H9 (cell line): ENCODE data around the gene SLCO2A1. TPM values are rescaled to one million over a fixed set of nuclear protein-coding genes. Genes with fewer than 3 reads are reported as not detected.

Source experiments
- DNase-seq: peaks from one replicate; pipeline ENCODE4 v3.0.0-alpha.2; 2017
- H2AFZ ChIP-seq: one replicate; pipeline ENCODE4 v1.6.1; 2013; ENCODE audit warnings: mild to moderate bottlenecking, low read length, control low read depth, moderate library complexity
- H2AK5ac ChIP-seq: 2 replicates; pipeline ENCODE4 v1.6.1; 2013; ENCODE audit warnings: low read length, control low read depth, mixed read lengths; ENCODE audit not compliant: insufficient read length
- H2BK120ac ChIP-seq: one replicate; pipeline ENCODE4 v1.6.1; 2013; ENCODE audit warnings: low read depth, mild to moderate bottlenecking, low read length, control low read depth, inconsistent platforms; ENCODE audit not compliant: poor library complexity, severe bottlenecking
- H2BK12ac ChIP-seq: 2 replicates; pipeline ENCODE4 v1.6.1; 2013; ENCODE audit warnings: low read length, control low read depth, mixed read lengths, low read depth; ENCODE audit not compliant: insufficient read length
- H2BK15ac ChIP-seq: 2 replicates; pipeline ENCODE4 v1.6.1; 2013; ENCODE audit warnings: low read depth, low read length, control low read depth
- H2BK20ac ChIP-seq: one replicate; pipeline ENCODE4 v1.6.1; 2013; ENCODE audit warnings: low read depth, mild to moderate bottlenecking, low read length, control low read depth, inconsistent platforms; ENCODE audit not compliant: poor library complexity, severe bottlenecking
- H2BK5ac ChIP-seq: 2 replicates; pipeline ENCODE4 v1.6.1; 2013; ENCODE audit warnings: low read length, control low read depth, mixed read lengths; ENCODE audit not compliant: insufficient read length
- H3K14ac ChIP-seq: 2 replicates; pipeline ENCODE4 v1.6.1; 2013; ENCODE audit warnings: low read length, control low read depth; ENCODE audit not compliant: insufficient read depth
- H3K18ac ChIP-seq: 2 replicates; pipeline ENCODE4 v1.6.1; 2013; ENCODE audit warnings: low read depth, mild to moderate bottlenecking, mixed read lengths, low read length, control low read depth; ENCODE audit not compliant: insufficient read length
- H3K23ac ChIP-seq: 2 replicates; pipeline ENCODE4 v1.6.1; 2013; ENCODE audit warnings: low read length, control low read depth, mixed read lengths, low read depth; ENCODE audit not compliant: insufficient read length
- H3K23me2 ChIP-seq: 2 replicates; pipeline ENCODE4 v1.6.1; 2013; ENCODE audit warnings: low read depth, mild to moderate bottlenecking, mixed read lengths, low read length, control low read depth; ENCODE audit not compliant: insufficient read length, poor library complexity, severe bottlenecking
- H3K27ac ChIP-seq: 2 replicates; pipeline ENCODE4 v1.5.1; 2013; ENCODE audit warnings: low read length, control low read depth, mixed read lengths, low read depth; ENCODE audit not compliant: insufficient read length
- H3K27me3 ChIP-seq: 2 replicates; pipeline ENCODE4 v1.6.1; 2013; ENCODE audit warnings: low read length, control low read depth, inconsistent platforms; ENCODE audit not compliant: insufficient read depth
- H3K4ac ChIP-seq: 2 replicates; pipeline ENCODE4 v1.6.1; 2013; ENCODE audit warnings: low read depth, mild to moderate bottlenecking, control low read depth, inconsistent platforms, low read length, moderate library complexity
- H3K4me1 ChIP-seq: 2 replicates; pipeline ENCODE4 v1.6.1; 2013; ENCODE audit warnings: low read length, control low read depth, inconsistent platforms; ENCODE audit not compliant: insufficient read depth
- H3K4me2 ChIP-seq: 2 replicates; pipeline ENCODE4 v1.6.1; 2013; ENCODE audit warnings: low read length, control low read depth, mixed read lengths; ENCODE audit not compliant: insufficient read length, insufficient read depth
- H3K56ac ChIP-seq: 2 replicates; pipeline ENCODE4 v1.6.1; 2013; ENCODE audit warnings: low read depth, mild to moderate bottlenecking, mixed read lengths, low read length, control low read depth; ENCODE audit not compliant: insufficient read length
- H3K79me1 ChIP-seq: 2 replicates; pipeline ENCODE4 v1.6.1; 2013; ENCODE audit warnings: low read depth, mild to moderate bottlenecking, moderate library complexity, low read length, control low read depth, inconsistent platforms; ENCODE audit not compliant: insufficient read depth, poor library complexity, severe bottlenecking
- H3K79me2 ChIP-seq: 2 replicates; pipeline ENCODE4 v1.6.1; 2013; ENCODE audit warnings: low read length, control low read depth, inconsistent platforms; ENCODE audit not compliant: insufficient read depth
- H3K9ac ChIP-seq: 2 replicates; pipeline ENCODE4 v1.6.1; 2013; ENCODE audit warnings: low read length, control low read depth, mixed read lengths; ENCODE audit not compliant: insufficient read length; ENCODE audit errors: extremely low read depth
- H3K9me3 ChIP-seq: one replicate; pipeline ENCODE4 v1.6.1; 2013; ENCODE audit warnings: low read depth, low read length, inconsistent platforms; ENCODE audit not compliant: control insufficient read depth
- H3T11ph ChIP-seq: one replicate; pipeline ENCODE4 v1.6.1; 2013; ENCODE audit warnings: mild to moderate bottlenecking, low read length, control low read depth, inconsistent platforms
- H4K20me1 ChIP-seq: one replicate; pipeline ENCODE4 v1.6.1; 2013; ENCODE audit not compliant: control insufficient read depth, insufficient read length, insufficient read depth
- H4K5ac ChIP-seq: 2 replicates; pipeline ENCODE4 v1.6.1; 2013; ENCODE audit warnings: low read depth, mild to moderate bottlenecking, mixed read lengths, low read length, control low read depth; ENCODE audit not compliant: insufficient read length
- H4K8ac ChIP-seq: replicated peaks from 2 replicates; pipeline ENCODE4 v1.6.1; 2013; ENCODE audit warnings: low read length, control low read depth, mixed read lengths, low read depth; ENCODE audit not compliant: insufficient read length
- H4K91ac ChIP-seq: 2 replicates; pipeline ENCODE4 v1.6.1; 2013; ENCODE audit warnings: low read depth, mild to moderate bottlenecking, moderate library complexity, mixed read lengths, low read length, control low read depth; ENCODE audit not compliant: insufficient read length
- H3K27ac Mint-ChIP-seq, 3 experiments: 2 replicates in 2 of 3; 3 replicates in 1 of 3; pipeline ENCODE4 v1.8.0; 2020 to 2021; ENCODE audit warnings: mixed read lengths in 3 of 3, mild to moderate bottlenecking in 1 of 3, moderate library complexity in 1 of 3
- H3K27me3 Mint-ChIP-seq: 2 replicates; pipeline ENCODE4 v1.8.0; 2021; ENCODE audit warnings: low read depth, mild to moderate bottlenecking, moderate library complexity, mixed read lengths
- H3K36me3 Mint-ChIP-seq, 3 experiments: 2 replicates in 2 of 3; 3 replicates in 1 of 3; pipeline ENCODE4 v1.8.0; 2020 to 2021; ENCODE audit warnings: low read depth in 3 of 3, mixed read lengths in 3 of 3; ENCODE audit not compliant: insufficient read depth in 1 of 3
- H3K4me1 Mint-ChIP-seq, 2 experiments: 2 replicates each; pipeline ENCODE4 v1.8.0; 2020; ENCODE audit warnings: mixed read lengths in 2 of 2
- H3K4me3 Mint-ChIP-seq, 2 experiments: 2 replicates in 1 of 2; 3 replicates in 1 of 2; pipeline ENCODE4 v1.8.0; 2020 to 2021; ENCODE audit warnings: mild to moderate bottlenecking in 2 of 2, mixed read lengths in 2 of 2, moderate library complexity in 1 of 2
- H3K9me3 Mint-ChIP-seq, 2 experiments: 2 replicates in 1 of 2; 3 replicates in 1 of 2; pipeline ENCODE4 v1.8.0; 2020; ENCODE audit warnings: mild to moderate bottlenecking in 2 of 2, mixed read lengths in 2 of 2, moderate library complexity in 1 of 2
- WGBS: extraction: QIAGEN DNeasy Blood & Tissue Kit; methylation state at CpG from one replicate; pipeline ENCODE4 v1.1.7; 2013; ENCODE audit warnings: missing lambda C conversion rate, low lambda C conversion rate, mixed read lengths; ENCODE audit not compliant: insufficient read length; ENCODE audit errors: extremely low coverage; 5-methylcytosine and 5-hydroxymethylcytosine counted together
- total RNA-seq: library from RNA; stranded (reverse); gene quantifications from 2 replicates; pipeline ENCODE4 v1.2.1, GENCODE V29; 2021
- TF ChIP-seq, protein P1 (sequence below): fragments of 200-600 bp; sonication (generic); conservative IDR thresholded peaks from 3 replicates; pipeline ENCODE4 v1.8.0; 2021; ENCODE audit warnings: antibody characterized with exemption, mild to moderate bottlenecking

Gene SLCO2A1
- total RNA-seq, 1 experiment from 2014 or later = 0.98 TPM

DNA sequence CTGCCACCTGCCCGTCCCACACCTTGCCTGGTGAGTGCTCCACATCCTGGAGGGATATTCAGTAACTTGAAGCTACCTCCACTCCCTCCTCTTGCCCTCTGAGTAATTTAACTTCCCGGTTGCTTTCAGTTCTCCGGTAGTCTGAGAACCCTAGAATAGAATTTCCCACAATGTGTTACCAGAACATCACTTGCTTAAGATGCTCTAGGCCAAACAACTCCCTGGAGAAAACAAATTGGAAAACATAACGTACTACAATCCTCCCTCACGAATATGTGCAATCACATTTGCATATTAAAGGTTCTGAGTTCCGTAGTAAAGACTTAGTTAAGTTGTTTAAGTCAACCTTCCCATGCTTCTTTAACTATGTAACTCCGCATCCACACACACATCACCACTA lies 44.8 kb downstream of the SLCO2A1 start:
- Histone ChIP-seq H3K23ac (no peak overlapping the region), H3K4me1 (peaks cover 19% of the 10 kb centered on the region; the same call in 1 of the 2 replicates), H2BK15ac (no peak overlapping the region), H3K18ac (no peak overlapping the region), H3K4ac (no peak overlapping the region), H2BK5ac (no peak overlapping the region), H3K79me1 (no peaks in the 10 kb centered on the region), H3K23me2 (no peaks in the 10 kb centered on the region), H4K5ac (no peak overlapping the region), H3K4me2 (no peak overlapping the region), H2BK12ac (no peak overlapping the region), H4K20me1 (peaks cover 2% of the 10 kb centered on the region), H2AK5ac (no peak overlapping the region), H3K14ac (no peak overlapping the region), H2AFZ (no peak overlapping the region), H3K79me2 (no peaks in the 10 kb centered on the region), H3K27ac (no peak overlapping the region), H3K9ac (no peak overlapping the region), H2BK120ac (no peak overlapping the region), H3K9me3 (no peaks in the 10 kb centered on the region), H3K56ac (no peak overlapping the region), H4K91ac (no peak overlapping the region), H3T11ph (no peak overlapping the region), H4K8ac (no peak overlapping the region), H3K27me3 (no peaks in the 10 kb centered on the region), H2BK20ac (no peak overlapping the region)
- no peak for DNase-seq
- H3K4me3 Mint-ChIP-seq = no peak overlapping the region
- H3K9me3 Mint-ChIP-seq = no peaks in the 10 kb centered on the region
- TF ChIP-seq, protein P1, sequence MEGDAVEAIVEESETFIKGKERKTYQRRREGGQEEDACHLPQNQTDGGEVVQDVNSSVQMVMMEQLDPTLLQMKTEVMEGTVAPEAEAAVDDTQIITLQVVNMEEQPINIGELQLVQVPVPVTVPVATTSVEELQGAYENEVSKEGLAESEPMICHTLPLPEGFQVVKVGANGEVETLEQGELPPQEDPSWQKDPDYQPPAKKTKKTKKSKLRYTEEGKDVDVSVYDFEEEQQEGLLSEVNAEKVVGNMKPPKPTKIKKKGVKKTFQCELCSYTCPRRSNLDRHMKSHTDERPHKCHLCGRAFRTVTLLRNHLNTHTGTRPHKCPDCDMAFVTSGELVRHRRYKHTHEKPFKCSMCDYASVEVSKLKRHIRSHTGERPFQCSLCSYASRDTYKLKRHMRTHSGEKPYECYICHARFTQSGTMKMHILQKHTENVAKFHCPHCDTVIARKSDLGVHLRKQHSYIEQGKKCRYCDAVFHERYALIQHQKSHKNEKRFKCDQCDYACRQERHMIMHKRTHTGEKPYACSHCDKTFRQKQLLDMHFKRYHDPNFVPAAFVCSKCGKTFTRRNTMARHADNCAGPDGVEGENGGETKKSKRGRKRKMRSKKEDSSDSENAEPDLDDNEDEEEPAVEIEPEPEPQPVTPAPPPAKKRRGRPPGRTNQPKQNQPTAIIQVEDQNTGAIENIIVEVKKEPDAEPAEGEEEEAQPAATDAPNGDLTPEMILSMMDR = no peak
- 100% methylated on average over 1 of the region's 7 CpGs for WGBS
- no peak overlapping the region for H3K27ac Mint-ChIP-seq
- H3K4me1 Mint-ChIP-seq = peaks cover 39 to 41% of the 10 kb centered on the region in 2 experiments
- H3K27me3 Mint-ChIP-seq = peaks cover 10% of the 10 kb centered on the region
- H3K36me3 Mint-ChIP-seq = peaks cover 0 to 3% (median 0%) of the 10 kb centered on the region in 3 experiments; a peak in 1 of 7 replicates
